GM19240 (cell line): ENCODE data around the gene PSMB3.
"Not testable (repeated sequence)": the region's sequence is repeated elsewhere in the genome, so short reads cannot be mapped to it uniquely, and the experiment has no call there.

Source experiments
- DNase-seq: peaks from one replicate; pipeline ENCODE4 v3.0.0; 2011; ENCODE audit warnings: low spot score; ENCODE audit not compliant: insufficient read length

PSMB3 gene

GRCh38 chr17:38716368-38717005, 36.1 kb upstream of the PSMB3 start:
- no peak for DNase-seq

- DNase-seq = no peak
Measured at GRCh38 chr17:38717139-38717745, 35.3 kb upstream of the PSMB3 start.

- DNase-seq = no peak
Measured at GRCh38 chr17:38719289-38719942, 33.1 kb upstream of the PSMB3 start.

GRCh38 chr17:38719943-38720641, 32.4 kb upstream of the PSMB3 start:
- DNase-seq = no peak

GRCh38 chr17:38720941-38721340, 31.6 kb upstream of the PSMB3 start:
- DNase-seq = no peak

GRCh38 chr17:38721802-38722201, 30.7 kb upstream of the PSMB3 start:
- DNase-seq = no peak

- no peak for DNase-seq
Measured at GRCh38 chr17:38724337-38724988, 28.1 kb upstream of the PSMB3 start.

- DNase-seq = no peak
Measured at GRCh38 chr17:38725066-38725465, 27.5 kb upstream of the PSMB3 start.

- DNase-seq = not testable (repeated sequence)
Measured at GRCh38 chr17:38726145-38726544, 26.4 kb upstream of the PSMB3 start.

GRCh38 chr17:38727736-38728135, 24.8 kb upstream of the PSMB3 start:
- no peak for DNase-seq

- DNase-seq = peak; percentile 45
Measured at GRCh38 chr17:38728290-38728831, 24.2 kb upstream of the PSMB3 start.

- no peak for DNase-seq
Measured at GRCh38 chr17:38729368-38729885, 23.1 kb upstream of the PSMB3 start.

GRCh38 chr17:38729886-38730525, 22.5 kb upstream of the PSMB3 start, which contains the start of gene CISD3:
TSS of gene CISD3 (plus strand) at chr17:38730341. CDS start at chr17:38730359, 18 bp downstream.
- DNase-seq = peak; percentile 95

GRCh38 chr17:38730526-38731379, 21.8 kb upstream of the PSMB3 start:
- DNase-seq = no peak

- DNase-seq = no peak
Measured at GRCh38 chr17:38731526-38732294, 20.8 kb upstream of the PSMB3 start.

- no peak for DNase-seq
Measured at GRCh38 chr17:38732376-38733281, 19.9 kb upstream of the PSMB3 start.

- no peak for DNase-seq
Measured at GRCh38 chr17:38733282-38733981, 19.1 kb upstream of the PSMB3 start.
